Fibroblast of upper back skin (primary cell): ENCODE results near the gene ZNF283.

Source experiments
- DNase-seq: peaks from one replicate; pipeline ENCODE4 v3.0.0-alpha.2; 2013

Gene ZNF283

DNA sequence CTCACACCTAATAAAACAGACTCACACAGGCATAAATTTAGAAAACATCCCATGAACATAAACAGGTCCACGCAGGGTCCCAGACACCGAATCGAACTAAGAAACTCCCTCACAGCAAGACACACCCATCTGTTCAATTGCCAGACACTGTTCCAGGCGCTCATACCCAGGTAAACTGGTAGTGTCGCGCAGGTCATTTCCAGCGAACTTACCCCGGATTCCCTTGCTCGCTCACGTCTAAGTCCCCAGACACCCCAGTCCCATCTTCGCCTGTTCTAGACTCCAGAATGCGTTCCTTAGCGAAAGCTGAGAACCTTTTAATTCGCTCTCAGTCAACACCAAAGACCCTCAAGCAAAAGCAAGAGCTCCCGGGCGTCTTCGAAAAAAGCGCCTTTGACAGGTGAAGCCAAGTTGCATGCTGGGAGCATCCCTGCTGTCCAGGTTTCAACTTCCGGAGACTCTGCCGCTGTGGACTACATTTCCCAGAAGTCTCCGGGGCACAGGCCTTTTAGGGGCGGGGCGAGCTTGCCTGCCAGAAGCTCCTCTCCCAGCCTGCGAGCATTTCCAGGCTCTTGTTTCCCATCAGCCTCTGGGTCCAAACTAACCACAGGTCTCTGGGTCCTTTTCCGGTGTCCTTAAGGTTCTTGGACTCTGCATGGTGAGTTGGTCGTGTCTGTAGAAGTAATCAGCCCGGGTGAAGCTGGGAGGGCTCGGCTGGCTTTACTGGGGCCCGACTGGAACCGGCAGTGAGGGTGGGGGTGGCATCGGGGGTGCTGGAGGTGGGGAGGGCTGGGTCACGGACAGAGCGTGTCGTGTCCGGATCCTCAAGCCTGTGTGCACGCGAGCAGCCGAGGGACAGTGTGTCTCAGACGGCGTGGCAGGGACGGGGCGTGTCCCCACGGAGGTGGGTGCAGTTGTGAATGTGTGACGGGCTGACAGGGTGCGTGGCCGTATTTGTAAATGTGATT is at the start of gene ZNF283:
TSS of gene ZNF283 (plus strand) at position 535 of the 968 bp plus-strand sequence. CDS start 6,184 bp downstream, outside the sequence.
- peak; percentile 90 for DNase-seq

- no peak for DNase-seq
These were observed 48.5 kb upstream of the ZNF283 start for GRCh38 chr19:43778651-43779050.

GRCh38 chr19:43779147-43779819 is 47.8 kb upstream of the ZNF283 start:
- DNase-seq: no peak

- DNase-seq: no peak
These were observed 47.3 kb upstream of the ZNF283 start for GRCh38 chr19:43779820-43780219.

GRCh38 chr19:43780706-43781525 is 46.2 kb upstream of the ZNF283 start, which contains the start of gene KCNN4:
Gene KCNN4, minus strand, starts transcription at chr19:43780973. Its CDS starts 112 bp downstream, at chr19:43780861.
- DNase-seq: peak; percentile 43

GRCh38 chr19:43781630-43782310 is 45.4 kb upstream of the ZNF283 start:
- DNase-seq: no peak

DNA sequence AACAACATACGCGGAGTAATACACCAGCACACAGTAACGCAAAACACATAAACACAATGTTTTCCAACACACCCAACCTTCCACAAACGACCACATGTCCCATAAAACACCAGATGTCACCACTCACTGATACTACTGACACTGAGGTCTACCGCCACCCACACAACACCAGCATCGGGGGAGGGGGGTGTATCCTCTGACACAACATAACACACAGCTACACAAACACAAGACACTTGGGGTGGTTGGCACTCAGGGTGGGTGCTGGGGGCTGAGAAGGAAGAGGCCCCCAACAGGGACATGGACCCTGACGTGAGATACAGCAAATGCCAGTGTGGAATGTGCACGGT is 44.8 kb upstream of the ZNF283 start:
- DNase-seq: no peak

GRCh38 chr19:43782689-43783231 is 44.4 kb upstream of the ZNF283 start:
- DNase-seq: no peak

DNA sequence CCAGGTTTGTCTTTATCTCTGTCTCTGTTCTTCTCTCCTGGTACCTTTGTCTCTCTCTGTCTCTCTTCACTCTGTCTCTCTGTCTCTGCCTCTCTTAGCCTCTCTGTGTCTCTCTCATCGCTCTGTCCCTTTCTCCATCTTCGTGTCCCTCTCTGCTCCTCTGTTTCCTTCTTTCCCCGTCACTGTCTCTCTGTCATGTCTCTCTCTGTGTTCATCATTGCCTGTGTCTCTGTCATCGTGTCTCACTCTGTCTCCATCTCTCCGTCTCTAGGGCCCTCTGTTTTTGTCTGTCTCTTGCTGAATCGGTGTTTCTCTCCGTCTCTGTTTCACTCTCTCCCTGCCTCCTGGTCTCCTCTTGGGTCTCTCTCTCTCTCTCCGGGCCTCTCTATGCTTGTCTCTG is 43.5 kb upstream of the ZNF283 start:
- no peak for DNase-seq

GRCh38 chr19:43784241-43784980 is 42.7 kb upstream of the ZNF283 start:
- DNase-seq: peak; percentile 85

DNA sequence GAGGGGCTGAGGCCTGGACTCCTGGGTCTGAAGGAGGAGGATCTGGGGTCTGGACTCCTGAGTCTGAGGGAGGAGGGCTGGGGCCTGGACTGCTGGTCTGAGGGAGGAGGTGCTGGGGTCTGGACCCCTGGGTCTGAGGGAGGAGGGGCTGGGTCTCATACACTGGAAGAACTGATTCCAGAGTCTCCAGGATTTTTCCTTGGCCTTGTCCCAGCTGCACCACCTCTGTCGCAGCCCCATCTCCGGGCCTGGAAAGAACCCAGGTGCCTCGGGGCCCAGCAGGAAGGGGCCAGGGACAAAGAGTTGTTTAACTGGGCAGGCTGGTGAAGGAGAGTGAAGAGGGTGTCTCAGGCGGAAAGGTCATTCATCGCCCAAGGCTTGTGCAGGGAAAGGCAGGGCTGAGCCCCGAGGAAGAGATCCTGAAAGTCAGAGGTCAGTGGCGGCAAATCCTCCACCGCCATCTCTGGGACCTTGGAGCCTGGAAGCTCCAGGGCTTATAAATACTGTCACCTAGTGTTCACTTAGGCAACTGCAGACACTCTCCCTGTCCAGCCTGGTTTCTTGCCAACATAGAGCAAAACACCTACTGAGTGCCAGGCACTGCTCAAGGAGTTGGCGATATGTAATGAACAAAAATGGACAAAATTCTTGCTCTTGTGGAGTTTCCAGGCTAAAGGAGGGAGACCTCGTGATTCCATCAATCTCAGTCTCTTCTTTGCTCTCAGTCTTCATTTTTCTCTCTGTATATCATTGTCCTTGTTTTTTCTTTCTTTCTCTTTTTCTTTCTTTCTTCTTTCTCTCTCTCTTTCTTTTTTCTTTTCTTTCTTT is 41.9 kb upstream of the ZNF283 start:
- peak; percentile 73 for DNase-seq

GRCh38 chr19:43786665-43787064 is 40.5 kb upstream of the ZNF283 start:
- no peak for DNase-seq

DNA sequence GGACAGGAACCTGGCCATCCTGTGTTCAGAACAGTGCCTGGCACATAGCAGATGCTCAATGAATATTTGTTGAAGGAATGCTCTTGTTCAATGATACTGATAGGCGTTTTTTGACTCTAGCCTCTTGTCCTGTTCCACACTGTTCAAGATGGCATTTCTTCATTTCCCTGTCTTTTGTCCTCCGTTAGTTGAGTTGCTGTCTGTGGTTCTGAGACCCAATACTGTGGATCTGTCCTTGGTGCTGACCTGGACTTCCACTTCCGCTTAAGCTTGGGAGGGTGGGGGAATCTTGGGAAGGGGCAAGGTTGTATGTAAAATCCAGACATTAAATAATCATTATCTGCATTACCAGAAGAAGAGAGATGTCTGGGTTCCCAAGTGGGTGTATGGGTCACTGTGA is 38.1 kb upstream of the ZNF283 start:
- DNase-seq: peak; percentile 37

- no peak for DNase-seq
These were observed 36.5 kb upstream of the ZNF283 start for GRCh38 chr19:43790587-43790986.

GRCh38 chr19:43797118-43797517 is 30.0 kb upstream of the ZNF283 start:
- no peak for DNase-seq

- no peak for DNase-seq
These were observed 29.6 kb upstream of the ZNF283 start for GRCh38 chr19:43797556-43797955.

DNA sequence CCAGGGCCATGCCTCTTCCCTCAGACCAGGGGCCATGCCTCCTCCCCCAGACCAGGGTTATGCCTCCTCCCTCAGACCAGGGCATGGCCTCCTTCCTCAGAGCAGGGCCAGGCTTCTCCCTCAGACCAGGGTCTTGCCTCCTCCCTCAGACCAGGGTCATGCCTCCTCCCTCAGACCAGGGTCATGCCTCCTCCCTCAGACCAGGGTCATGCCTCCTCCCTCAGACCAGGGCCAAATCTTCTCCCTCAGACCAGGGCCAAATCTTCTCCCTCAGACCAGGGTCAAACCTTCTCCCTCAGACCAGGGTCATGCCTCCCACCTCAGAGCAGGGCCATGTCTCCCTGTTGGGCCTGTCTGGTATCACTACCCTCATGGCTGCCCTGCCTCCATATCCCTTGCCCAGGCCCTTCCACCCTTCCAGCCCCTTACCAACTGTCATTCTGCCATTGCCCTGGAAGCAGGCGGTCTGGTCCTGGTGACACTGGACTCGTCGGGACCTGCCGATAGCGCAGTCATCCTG is 29.0 kb upstream of the ZNF283 start:
- no peak for DNase-seq

DNA sequence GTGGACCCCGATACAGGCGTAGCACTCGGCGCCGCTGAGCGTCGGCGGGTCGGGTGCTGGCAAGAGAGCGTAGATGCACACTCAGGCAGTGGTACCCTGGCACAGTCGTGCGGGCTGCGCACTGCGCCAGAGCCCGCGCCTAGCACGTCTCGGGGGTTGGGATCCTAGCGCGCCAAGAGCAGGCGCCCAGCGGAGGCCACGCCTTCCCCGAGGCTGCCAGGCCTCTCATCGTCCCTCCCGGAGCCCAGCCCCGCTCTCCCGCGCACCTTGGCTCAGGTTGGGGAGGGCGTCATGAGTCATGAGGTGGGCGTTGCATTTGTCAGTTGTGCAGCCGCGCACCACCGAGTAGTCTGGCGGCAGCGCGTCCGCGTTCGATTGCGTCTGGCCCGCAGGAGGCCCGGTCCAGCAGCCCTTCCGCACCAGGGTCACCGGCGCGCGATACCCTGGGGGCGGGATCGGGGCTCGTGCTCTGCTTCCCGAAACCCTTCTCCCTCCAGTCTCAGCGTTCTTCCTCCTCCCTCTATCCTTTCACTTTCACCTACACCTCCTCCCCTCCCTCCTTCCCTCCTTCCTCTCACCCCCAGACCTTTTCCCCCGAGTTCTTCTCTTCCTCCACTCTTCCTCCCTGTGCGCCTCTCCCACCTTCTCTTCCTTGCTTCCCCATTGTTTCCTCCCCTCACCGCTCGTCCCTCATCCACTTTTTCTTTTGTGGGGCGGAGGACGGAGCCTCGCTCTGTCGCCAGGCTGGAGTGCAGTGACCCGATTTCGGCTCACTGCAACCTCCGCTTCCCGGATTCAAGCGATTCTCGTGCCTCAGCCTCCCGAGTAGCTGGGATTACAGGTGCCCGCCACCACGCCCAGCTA is 28.3 kb upstream of the ZNF283 start:
- no peak for DNase-seq

- no peak for DNase-seq
These were observed 27.5 kb upstream of the ZNF283 start for GRCh38 chr19:43799502-43800142.
